HEK293 (cell line): ENCODE results near the gene SYNGR1.
A peak's percentile ranks its signal among the peaks of the same experiment; 100 is the strongest.

Experiments used
- CTCF ChIA-PET: fragments of 350-600 bp; formaldehyde crosslinking; extraction: SDS; loops from one replicate; lab custom pipeline; 2021; ENCODE audit warnings: antibody characterized with exemption; lab: Yijun Ruan, JAX
- POLR2A ChIA-PET: fragments of 300-600 bp; formaldehyde crosslinking; extraction: SDS; loops from one replicate; lab custom pipeline; 2020; ENCODE audit warnings: antibody characterized with exemption, inconsistent platforms; lab: Yijun Ruan, JAX
- H3K27ac ChIP-seq: fragments of 200-500 bp; sonication (Bioruptor generic); 2 replicates; pipeline ENCODE4 v1.5.1; 2014; ENCODE audit warnings: low read depth, low read length, control low read depth, inconsistent platforms; ENCODE audit errors: extremely low read depth
- H3K36me3 ChIP-seq, 2 experiments: fragments of 200-500 bp in 1 of 2; sonication (Bioruptor generic) in 1 of 2; 1 replicate in 1 of 2; 2 replicates in 1 of 2; pipeline ENCODE4 v1.5.1; 2014 to 2017; ENCODE audit warnings: inconsistent platforms in 2 of 2, low read length in 2 of 2; ENCODE audit not compliant: control insufficient read depth in 2 of 2, insufficient read depth in 1 of 2
- H3K4me1 ChIP-seq: fragments of 200-500 bp; sonication (Bioruptor generic); 2 replicates; pipeline ENCODE4 v1.5.1; 2014; ENCODE audit warnings: mild to moderate bottlenecking, low read length, inconsistent platforms; ENCODE audit not compliant: control insufficient read depth, insufficient read depth
- H3K4me3 ChIP-seq: 2 replicates; pipeline ENCODE4 v1.5.1; 2011; ENCODE audit warnings: low read depth, mild to moderate bottlenecking, control low read depth, low read length, moderate library complexity
- H3K9me3 ChIP-seq: fragments of 200-500 bp; sonication (Bioruptor generic); 2 replicates; pipeline ENCODE4 v1.5.1; 2014; ENCODE audit warnings: low read depth, low read length, inconsistent platforms; ENCODE audit not compliant: control insufficient read depth, insufficient read depth
- GFI1B ChIP-seq: fragments of 450-650 bp; formaldehyde crosslinking; IDR thresholded peaks from 2 replicates; pipeline ENCODE4 v1.5.1; 2016; ENCODE audit warnings: missing biosample characterization, missing genetic modification characterization
- ZBTB10 ChIP-seq: fragments of 450-650 bp; formaldehyde crosslinking; IDR thresholded peaks from 2 replicates; pipeline ENCODE4 v1.5.1; 2016; ENCODE audit warnings: missing biosample characterization, missing genetic modification characterization
- ZBTB26 ChIP-seq: fragments of 450-650 bp; formaldehyde crosslinking; optimal IDR thresholded peaks from 2 replicates; pipeline ENCODE3; 2016; ENCODE audit warnings: missing biosample characterization, mild to moderate bottlenecking, missing genetic modification characterization
- ZBTB6 ChIP-seq: fragments of 450-650 bp; formaldehyde crosslinking; IDR thresholded peaks from 2 replicates; pipeline ENCODE4 v1.5.1; 2017; ENCODE audit warnings: missing biosample characterization, missing genetic modification characterization
- ZEB2 ChIP-seq: fragments of 450-650 bp; formaldehyde crosslinking; IDR thresholded peaks from 2 replicates; pipeline ENCODE4 v1.5.1; 2016; ENCODE audit warnings: missing biosample characterization, missing genetic modification characterization
- ZFP37 ChIP-seq: fragments of 450-650 bp; formaldehyde crosslinking; IDR thresholded peaks from 2 replicates; pipeline ENCODE4 v1.5.1; 2016; ENCODE audit warnings: missing biosample characterization, missing genetic modification characterization
- ZNF114 ChIP-seq: fragments of 450-650 bp; formaldehyde crosslinking; IDR thresholded peaks from 2 replicates; pipeline ENCODE4 v1.5.0; 2017; ENCODE audit warnings: missing biosample characterization, missing genetic modification characterization
- ZNF121 ChIP-seq: fragments of 450-650 bp; formaldehyde crosslinking; IDR thresholded peaks from 2 replicates; pipeline ENCODE4 v1.5.1; 2016; ENCODE audit warnings: missing biosample characterization, missing genetic modification characterization
- ZNF274 ChIP-seq, 2 experiments: fragments of 200-500 bp in 1 of 2; fragments of 450-650 bp in 1 of 2; sonication (Bioruptor generic) in 1 of 2; formaldehyde crosslinking in 1 of 2; IDR thresholded peaks; 2 replicates each; pipeline versions ENCODE4 v1.5.1 to v1.6.1; 2014 to 2016; ENCODE audit warnings: borderline replicate concordance in 1 of 2, inconsistent platforms in 1 of 2, low read length in 1 of 2, missing biosample characterization in 1 of 2, missing genetic modification characterization in 1 of 2
- ZNF623 ChIP-seq: fragments of 450-650 bp; formaldehyde crosslinking; IDR thresholded peaks from 2 replicates; pipeline ENCODE4 v1.5.1; 2016; ENCODE audit warnings: missing biosample characterization, missing genetic modification characterization
- ZNF629 ChIP-seq: fragments of 450-650 bp; formaldehyde crosslinking; IDR thresholded peaks from 2 replicates; pipeline ENCODE4 v1.5.1; 2017; ENCODE audit warnings: missing biosample characterization, missing genetic modification characterization
- ZNF654 ChIP-seq: fragments of 450-650 bp; formaldehyde crosslinking; IDR thresholded peaks from 2 replicates; pipeline ENCODE4 v1.5.1; 2016; ENCODE audit warnings: low read depth, missing biosample characterization, missing genetic modification characterization
- ZNF701 ChIP-seq: fragments of 450-650 bp; formaldehyde crosslinking; IDR thresholded peaks from 2 replicates; pipeline ENCODE4 v1.5.1; 2016; ENCODE audit warnings: missing biosample characterization, missing genetic modification characterization
- ZNF830 ChIP-seq: fragments of 450-650 bp; IDR thresholded peaks from 2 replicates; pipeline ENCODE4 v1.5.0; 2018; ENCODE audit warnings: missing biosample characterization, missing genetic modification characterization, low read depth, mild to moderate bottlenecking, moderate library complexity
- ZSCAN30 ChIP-seq: fragments of 450-650 bp; IDR thresholded peaks from 2 replicates; pipeline ENCODE4 v1.5.1; 2018; ENCODE audit warnings: missing biosample characterization, mild to moderate bottlenecking, missing genetic modification characterization, moderate library complexity
- ZSCAN4 ChIP-seq: fragments of 450-650 bp; formaldehyde crosslinking; IDR thresholded peaks from 2 replicates; pipeline ENCODE4 v1.5.1; 2017; ENCODE audit warnings: missing biosample characterization, missing genetic modification characterization
- TF ChIP-seq, protein P1 (sequence below): fragments of 450-650 bp; formaldehyde crosslinking; IDR thresholded peaks from 2 replicates; pipeline ENCODE4 v1.5.1; 2016; ENCODE audit warnings: missing biosample characterization, missing genetic modification characterization

Gene SYNGR1

GRCh38 chr22:39303358-39303757 is 46.4 kb upstream of the SYNGR1 start:
- H3K36me3 ChIP-seq: peaks cover 0 to 6% of the 10 kb centered on the region in 2 experiments; a peak in 2 of 3 replicates
- CTCF ChIA-PET: interaction anchor here (0.6 to 5.9 kb wide), 6 partner anchors 8 to 190 kb away, joined by 3 to 46 read pairs (median 5); partner anchors contain the start of gene PDGFB
- TF ChIP-seq ZNF654 (no peak), ZNF114 (tag by site-specific recombination) (no peak), ZSCAN4 (tag by site-specific recombination) (no peak)
- no peaks in the 10 kb centered on the region for H3K9me3 ChIP-seq
- no peak overlapping the region for H3K27ac ChIP-seq
- no peaks in the 10 kb centered on the region for H3K4me1 ChIP-seq
- POLR2A ChIA-PET: interaction anchor here (1.1 to 5.7 kb wide), 3 partner anchors 9 to 50 kb away, joined by 4 to 43 read pairs (median 5); partner anchors contain the start of gene RPL3
- H3K4me3 ChIP-seq: no peak overlapping the region

GRCh38 chr22:39303892-39304671 is 45.7 kb upstream of the SYNGR1 start:
- Histone ChIP-seq H3K4me1 (no peaks in the 10 kb centered on the region), H3K4me3 (no peak overlapping the region)
- TF ChIP-seq ZBTB6 (tag by site-specific recombination) (no peak), ZNF121 (tag by site-specific recombination) (peak; percentile 81)
- TF ChIP-seq, all 188 proteins: peak for 1
- H3K36me3 ChIP-seq: peaks cover 0 to 8% of the 10 kb centered on the region in 2 experiments; a peak in 2 of 3 replicates
- ChIA-PET CTCF (interaction anchor here (0.6 to 5.9 kb wide), 5 partner anchors 13 to 190 kb away, joined by 3 to 46 read pairs (median 6); partner anchors contain the start of gene PDGFB), POLR2A (interaction anchor here (1.1 to 5.7 kb wide), 3 partner anchors 9 to 51 kb away, joined by 4 to 43 read pairs (median 5); partner anchors contain the start of gene RPL3)
- H3K9me3 ChIP-seq: no peaks in the 10 kb centered on the region
- no peak overlapping the region for H3K27ac ChIP-seq

DNA sequence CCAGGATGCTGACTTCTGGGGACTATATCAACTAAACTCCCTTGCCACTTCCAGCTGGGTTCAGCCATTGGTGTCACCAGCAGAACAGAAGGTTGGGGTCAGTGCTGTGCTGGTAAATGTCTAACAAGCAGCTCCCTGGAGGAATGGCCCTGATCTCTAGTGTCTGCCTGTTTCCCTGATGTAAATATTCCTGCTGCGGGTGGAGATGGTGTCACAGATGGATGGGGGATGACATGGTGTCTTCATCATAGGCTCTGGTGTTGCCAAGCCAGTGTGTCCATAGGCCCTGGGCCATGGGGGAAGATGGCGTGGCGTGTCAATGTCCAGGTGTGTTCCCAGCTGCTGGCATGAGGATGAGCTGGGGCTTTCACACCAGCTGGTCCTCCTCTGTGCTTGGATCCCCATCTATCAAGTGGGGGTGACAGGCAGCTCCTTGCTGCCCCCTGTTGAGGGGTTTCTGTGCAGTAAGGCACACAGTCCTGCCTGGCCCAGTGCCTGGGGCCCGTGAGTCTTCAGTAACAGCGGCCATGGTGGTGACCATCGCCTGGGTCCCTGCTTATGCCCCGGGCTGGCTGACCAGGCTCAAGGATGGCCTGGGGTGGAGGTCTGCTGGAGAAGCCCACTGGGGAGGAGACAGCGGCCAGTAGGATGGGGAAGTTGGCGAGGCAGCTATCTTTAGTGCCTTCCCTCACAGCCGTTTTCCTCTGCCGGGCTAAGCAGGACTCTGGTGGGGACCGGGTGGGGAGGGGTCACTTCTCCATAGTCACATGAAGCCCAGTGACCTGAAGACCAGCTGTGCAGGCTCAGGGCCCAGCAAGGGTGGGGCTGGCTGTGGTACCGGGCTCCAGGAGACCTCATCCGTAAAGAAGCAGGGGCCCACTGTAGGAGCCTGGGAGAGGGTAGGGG is 43.1 kb upstream of the SYNGR1 start:
- Histone ChIP-seq H3K36me3 (peaks cover 0 to 18% of the 10 kb centered on the region in 2 experiments; a peak in 2 of 3 replicates), H3K4me1 (no peaks in the 10 kb centered on the region), H3K4me3 (no peak overlapping the region), H3K27ac (no peak overlapping the region), H3K9me3 (no peaks in the 10 kb centered on the region)
- ChIA-PET POLR2A (interaction anchor here (1.2 to 5.7 kb wide), 2 partner anchors 12 to 64 kb away, joined by 3 to 43 read pairs; partner anchors contain the start of gene RPL3), CTCF (interaction anchor here (0.7 to 5.9 kb wide), 22 partner anchors 10 to 538 kb away, joined by 3 to 46 read pairs (median 4); partner anchors contain the start of gene RPL3)
- TF ChIP-seq ZBTB26 (tag by site-specific recombination) (no peak), ZNF623 (no peak), ZSCAN30 (tag by site-specific recombination) (no peak), GFI1B (tag by site-specific recombination) (no peak), ZNF629 (tag by site-specific recombination) (peak; percentile 30; the same call in 1 of the 2 replicates), ZNF274 (IDR thresholded peaks at IDR 0.05; ENCODE audit: low read length) (no peak), ZNF274 (tag by site-specific recombination; IDR thresholded peaks at IDR 0.05; ENCODE audit: borderline replicate concordance) (no peak), ZFP37 (tag by site-specific recombination) (no peak), ZNF654 (0 out of 2 replicates have a peak, but pooled peaks have one; percentile 7), ZNF830 (tag by site-specific recombination) (no peak), ZEB2 (tag by site-specific recombination) (0 out of 2 replicates have a peak, but pooled peaks have one; percentile 39), ZNF701 (no peak), ZBTB10 (no peak)
- TF ChIP-seq, protein P1, sequence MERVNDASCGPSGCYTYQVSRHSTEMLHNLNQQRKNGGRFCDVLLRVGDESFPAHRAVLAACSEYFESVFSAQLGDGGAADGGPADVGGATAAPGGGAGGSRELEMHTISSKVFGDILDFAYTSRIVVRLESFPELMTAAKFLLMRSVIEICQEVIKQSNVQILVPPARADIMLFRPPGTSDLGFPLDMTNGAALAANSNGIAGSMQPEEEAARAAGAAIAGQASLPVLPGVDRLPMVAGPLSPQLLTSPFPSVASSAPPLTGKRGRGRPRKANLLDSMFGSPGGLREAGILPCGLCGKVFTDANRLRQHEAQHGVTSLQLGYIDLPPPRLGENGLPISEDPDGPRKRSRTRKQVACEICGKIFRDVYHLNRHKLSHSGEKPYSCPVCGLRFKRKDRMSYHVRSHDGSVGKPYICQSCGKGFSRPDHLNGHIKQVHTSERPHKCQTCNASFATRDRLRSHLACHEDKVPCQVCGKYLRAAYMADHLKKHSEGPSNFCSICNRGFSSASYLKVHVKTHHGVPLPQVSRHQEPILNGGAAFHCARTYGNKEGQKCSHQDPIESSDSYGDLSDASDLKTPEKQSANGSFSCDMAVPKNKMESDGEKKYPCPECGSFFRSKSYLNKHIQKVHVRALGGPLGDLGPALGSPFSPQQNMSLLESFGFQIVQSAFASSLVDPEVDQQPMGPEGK: no peak; the same call in 1 of the 2 replicates
